ENCODE measurements around the gene PCDH15. TPM values are rescaled to one million over a fixed set of nuclear protein-coding genes. Genes with fewer than 3 reads are reported as not detected.

The PCDH15 gene
- total RNA-seq, 1 experiment from 2014 or later, result not detected

DNA sequence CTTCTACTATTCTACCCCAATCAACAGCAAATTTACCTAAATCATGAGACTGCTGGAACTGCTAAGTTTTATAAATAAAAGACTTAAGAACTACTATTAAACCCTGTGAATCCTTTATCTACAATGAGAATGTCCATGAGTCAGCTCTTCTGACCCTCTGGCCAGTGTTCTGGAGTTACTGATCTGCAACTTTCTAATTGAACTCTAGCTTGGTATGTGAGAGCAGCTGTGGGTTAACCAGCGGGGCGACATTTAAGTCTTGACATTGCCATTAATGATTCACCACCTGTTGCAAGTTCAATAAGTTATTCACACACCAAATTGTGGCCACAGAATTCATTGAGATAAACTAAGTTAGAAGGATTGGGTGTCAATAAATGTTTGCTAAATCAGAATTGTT is 359.8 kb downstream of the PCDH15 start:
- POLR2A ChIA-PET (ENCODE audit: low non-redundant PET), result no interaction called here
- DNase-seq (ENCODE audit: low spot score), result no peak

DNA sequence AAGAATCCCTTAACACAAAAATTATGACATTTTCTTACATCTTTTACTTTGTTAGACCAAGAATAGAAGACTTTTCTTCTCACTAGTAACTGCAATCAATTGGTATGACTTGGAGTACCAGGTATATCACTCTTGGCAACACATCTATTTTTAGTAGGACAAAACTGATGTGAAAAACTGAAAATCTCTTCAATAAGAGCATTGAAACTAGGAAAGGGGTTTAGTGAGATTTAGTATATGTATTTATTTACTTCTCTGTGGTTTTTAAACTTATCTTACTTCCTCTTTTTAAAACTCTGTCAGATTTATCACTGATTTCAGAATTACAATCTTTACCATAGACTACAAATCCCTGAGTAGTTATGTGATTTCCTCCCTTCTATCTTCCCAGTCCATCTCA is 366.2 kb downstream of the PCDH15 start:
- CTCF ChIA-PET, result no interaction called here
- intact Hi-C loops (cut with micrococcal nuclease; ENCODE audit: unreplicated experiment), result no loop called here
- POLR2A ChIA-PET (ENCODE audit: low non-redundant PET), result no interaction called here

More for the DNA sequence above, 359.8 kb downstream of the PCDH15 start:
- H3K27me3 ChIP-seq (replicated peaks; ENCODE audit: insufficient read depth, low read depth, low read length, poor library complexity), result no peaks in the 10 kb centered on the region
- no peaks in the 10 kb centered on the region for H3K36me3 ChIP-seq (ENCODE audit: insufficient read depth, low read length, poor library complexity, severe bottlenecking)
- no peak overlapping the region for H3K4me3 ChIP-seq (ENCODE audit: low read depth, low read length, poor library complexity, severe bottlenecking)
- no peaks in the 10 kb centered on the region for H3K4me1 ChIP-seq (ENCODE audit: insufficient read depth, low read length, poor library complexity, severe bottlenecking)
- CTCF ChIA-PET, result no interaction called here
- TF ChIP-seq, protein P1, sequence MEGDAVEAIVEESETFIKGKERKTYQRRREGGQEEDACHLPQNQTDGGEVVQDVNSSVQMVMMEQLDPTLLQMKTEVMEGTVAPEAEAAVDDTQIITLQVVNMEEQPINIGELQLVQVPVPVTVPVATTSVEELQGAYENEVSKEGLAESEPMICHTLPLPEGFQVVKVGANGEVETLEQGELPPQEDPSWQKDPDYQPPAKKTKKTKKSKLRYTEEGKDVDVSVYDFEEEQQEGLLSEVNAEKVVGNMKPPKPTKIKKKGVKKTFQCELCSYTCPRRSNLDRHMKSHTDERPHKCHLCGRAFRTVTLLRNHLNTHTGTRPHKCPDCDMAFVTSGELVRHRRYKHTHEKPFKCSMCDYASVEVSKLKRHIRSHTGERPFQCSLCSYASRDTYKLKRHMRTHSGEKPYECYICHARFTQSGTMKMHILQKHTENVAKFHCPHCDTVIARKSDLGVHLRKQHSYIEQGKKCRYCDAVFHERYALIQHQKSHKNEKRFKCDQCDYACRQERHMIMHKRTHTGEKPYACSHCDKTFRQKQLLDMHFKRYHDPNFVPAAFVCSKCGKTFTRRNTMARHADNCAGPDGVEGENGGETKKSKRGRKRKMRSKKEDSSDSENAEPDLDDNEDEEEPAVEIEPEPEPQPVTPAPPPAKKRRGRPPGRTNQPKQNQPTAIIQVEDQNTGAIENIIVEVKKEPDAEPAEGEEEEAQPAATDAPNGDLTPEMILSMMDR (conservative IDR thresholded peaks at IDR 0.05; ENCODE audit: low read depth, low read length), result no peak
- TF ChIP-seq EZH2 (IDR thresholded peaks at IDR 0.05; ENCODE audit: borderline replicate concordance, low read depth, low read length, poor library complexity, severe bottlenecking), result no peak
- intact Hi-C loops (cut with micrococcal nuclease; ENCODE audit: unreplicated experiment), result no loop called here
- BruUV-seq (replicated peaks), result no TSS peak
- peaks cover 7% of the 10 kb centered on the region for H3K9me3 ChIP-seq (ENCODE audit: low read depth, low read length, poor library complexity, severe bottlenecking)
- H3K27ac ChIP-seq (ENCODE audit: low read depth, low read length, poor library complexity, severe bottlenecking), result no peak overlapping the region

DNA sequence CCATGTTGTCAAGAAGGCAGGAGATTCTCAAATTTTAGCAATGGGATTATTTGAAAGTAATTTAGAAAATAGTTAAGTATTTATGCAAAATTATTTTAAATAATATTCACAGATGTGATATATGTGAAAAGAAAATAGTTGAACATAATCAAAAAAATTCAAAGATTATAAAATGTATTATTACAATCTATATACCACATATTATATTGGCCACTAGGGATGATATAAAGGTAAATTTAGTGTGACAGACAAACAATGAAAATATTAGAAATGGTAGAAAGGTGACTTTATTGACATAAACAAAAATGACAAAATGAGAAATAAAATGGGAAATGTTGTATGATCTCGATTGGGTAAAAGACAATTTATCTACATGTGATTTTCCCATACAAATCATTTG is 385.5 kb downstream of the PCDH15 start:
- Histone ChIP-seq H3K4me3 (ENCODE audit: low read depth, low read length, poor library complexity, severe bottlenecking) (no peak overlapping the region), H3K9me3 (ENCODE audit: low read depth, low read length, poor library complexity, severe bottlenecking) (no peaks in the 10 kb centered on the region), H3K27ac (ENCODE audit: low read depth, low read length, poor library complexity, severe bottlenecking) (no peak overlapping the region), H3K4me1 (ENCODE audit: insufficient read depth, low read length, poor library complexity, severe bottlenecking) (no peaks in the 10 kb centered on the region), H3K27me3 (replicated peaks; ENCODE audit: insufficient read depth, low read depth, low read length, poor library complexity) (no peaks in the 10 kb centered on the region), H3K36me3 (ENCODE audit: insufficient read depth, low read length, poor library complexity, severe bottlenecking) (no peaks in the 10 kb centered on the region)
- CTCF ChIA-PET, result no interaction called here
- no TSS peak for BruUV-seq (replicated peaks)
- POLR2A ChIA-PET (ENCODE audit: low non-redundant PET), result no interaction called here
- no peak for DNase-seq (ENCODE audit: low spot score)
- intact Hi-C loops (cut with micrococcal nuclease; ENCODE audit: unreplicated experiment), result no loop called here
- no peak for TF ChIP-seq EZH2 (IDR thresholded peaks at IDR 0.05; ENCODE audit: borderline replicate concordance, low read depth, low read length, poor library complexity, severe bottlenecking)
- TF ChIP-seq, protein P1 (conservative IDR thresholded peaks at IDR 0.05; ENCODE audit: low read depth, low read length), result no peak

More for the DNA sequence above, 366.2 kb downstream of the PCDH15 start:
- Histone ChIP-seq H3K9me3 (ENCODE audit: low read depth, low read length, poor library complexity, severe bottlenecking) (peaks cover 35% of the 10 kb centered on the region), H3K4me1 (ENCODE audit: insufficient read depth, low read length, poor library complexity, severe bottlenecking) (no peaks in the 10 kb centered on the region), H3K27ac (ENCODE audit: low read depth, low read length, poor library complexity, severe bottlenecking) (no peak overlapping the region), H3K27me3 (replicated peaks; ENCODE audit: insufficient read depth, low read depth, low read length, poor library complexity) (no peaks in the 10 kb centered on the region), H3K36me3 (ENCODE audit: insufficient read depth, low read length, poor library complexity, severe bottlenecking) (no peaks in the 10 kb centered on the region), H3K4me3 (ENCODE audit: low read depth, low read length, poor library complexity, severe bottlenecking) (no peak overlapping the region)
- no peak for DNase-seq (ENCODE audit: low spot score)
- TF ChIP-seq, protein P1 (conservative IDR thresholded peaks at IDR 0.05; ENCODE audit: low read depth, low read length), result no peak
- TF ChIP-seq EZH2 (IDR thresholded peaks at IDR 0.05; ENCODE audit: borderline replicate concordance, low read depth, low read length, poor library complexity, severe bottlenecking), result no peak
- no TSS peak for BruUV-seq (replicated peaks)

All from A673 (cell line).